Astrocyte of the spinal cord (primary cell): ENCODE measurements around the gene DENND4A.

ENCODE experiments used
- DNase-seq: peaks from one replicate; pipeline ENCODE4 v3.0.0; 2011; ENCODE audit warnings: low read depth, low spot score
- H3K4me3 ChIP-seq: 2 replicates; pipeline ENCODE4 v1.5.1; 2011; ENCODE audit warnings: low read depth, mild to moderate bottlenecking, low read length, moderate library complexity
- CTCF ChIP-seq: IDR thresholded peaks from 2 replicates; pipeline ENCODE4 v1.5.1; 2012; ENCODE audit warnings: low read depth, mild to moderate bottlenecking, low read length, inconsistent platforms
- in situ Hi-C: cut with HindIII; loops from 2 replicates; pipeline ENCODE4 v1.10.0; 2017; ENCODE audit warnings: low sequenced_read_pairs

The DENND4A gene

DNA sequence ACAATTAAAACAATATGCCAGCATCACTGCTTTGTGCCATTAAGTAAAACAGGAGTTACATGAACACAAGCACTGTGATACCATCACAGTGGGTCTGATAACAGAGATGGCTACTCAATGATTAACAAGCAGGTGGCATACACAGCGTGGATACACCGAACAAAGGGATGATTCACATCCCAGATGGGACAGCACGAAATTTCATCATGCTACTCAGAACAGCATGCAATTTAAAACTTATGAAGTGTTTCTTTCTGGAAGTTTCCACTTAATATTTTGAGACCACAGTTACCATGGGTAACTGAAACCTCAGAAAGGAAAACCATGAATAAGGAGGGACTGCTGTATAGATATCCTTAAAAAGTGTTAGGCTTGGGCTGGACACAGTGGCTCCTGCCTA, 125.8 kb downstream of the DENND4A start:
- peak; percentile 63 for DNase-seq
- TF ChIP-seq CTCF: no peak

DNA sequence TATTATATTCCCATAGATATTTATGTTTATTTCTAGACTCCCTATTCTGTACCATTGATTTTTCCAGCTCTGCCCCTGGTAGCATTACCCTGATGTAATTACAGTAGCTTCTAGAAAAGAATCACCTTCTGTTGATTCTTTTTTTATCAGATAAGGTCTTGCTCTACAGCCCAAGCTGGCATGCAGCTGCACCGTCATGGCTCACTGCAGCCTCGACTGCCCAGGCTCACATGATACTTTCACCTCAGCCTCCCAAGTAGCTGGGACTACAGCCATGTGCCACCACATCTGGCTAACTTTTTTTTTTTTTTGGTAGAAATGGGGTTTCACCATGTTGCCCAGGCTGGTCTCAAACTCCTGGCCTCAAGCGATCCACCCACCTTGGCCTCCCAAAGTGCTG, 128.6 kb downstream of the DENND4A start:
- no peak for DNase-seq
- in situ Hi-C loops: no loop called here
- H3K4me3 ChIP-seq: no peak overlapping the region
- no peak for TF ChIP-seq CTCF

More for the DNA sequence above, 125.8 kb downstream of the DENND4A start:
- no peak overlapping the region for H3K4me3 ChIP-seq
- in situ Hi-C loops: no loop called here

GRCh38 chr15:65660927-65661326, 131.2 kb downstream of the DENND4A start:
- no peak overlapping the region for H3K4me3 ChIP-seq
- in situ Hi-C loops: no loop called here
- no peak for TF ChIP-seq CTCF
- no peak for DNase-seq

DNA sequence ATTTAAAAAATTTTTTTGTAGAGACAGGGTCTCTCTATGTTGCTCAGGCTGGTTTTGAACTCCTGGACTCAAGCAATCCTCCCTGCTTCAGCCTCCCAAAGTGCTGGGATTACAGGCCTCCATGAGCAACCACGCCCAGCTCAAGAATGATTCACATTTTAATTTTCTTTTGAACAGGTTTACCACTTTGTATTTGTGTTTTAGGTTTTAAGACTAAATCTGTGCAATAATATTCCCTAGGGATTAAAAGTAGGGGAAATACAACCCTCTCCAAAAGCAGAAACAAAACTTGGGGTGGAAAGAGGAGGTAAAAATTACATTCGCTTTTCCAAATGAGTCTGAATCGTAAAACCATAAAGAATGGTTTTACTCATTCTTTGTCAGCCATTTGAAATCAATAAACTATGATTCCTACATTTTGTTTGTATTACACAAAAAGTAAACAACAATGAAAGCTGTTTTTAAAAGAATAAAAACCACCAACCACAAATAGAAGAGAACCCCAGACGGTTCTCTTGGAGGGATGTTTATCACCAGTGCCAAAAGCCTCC, 132.5 kb downstream of the DENND4A start:
- in situ Hi-C loops: no loop called here
- DNase-seq: no peak
- TF ChIP-seq CTCF: no peak
- no peak overlapping the region for H3K4me3 ChIP-seq

DNA sequence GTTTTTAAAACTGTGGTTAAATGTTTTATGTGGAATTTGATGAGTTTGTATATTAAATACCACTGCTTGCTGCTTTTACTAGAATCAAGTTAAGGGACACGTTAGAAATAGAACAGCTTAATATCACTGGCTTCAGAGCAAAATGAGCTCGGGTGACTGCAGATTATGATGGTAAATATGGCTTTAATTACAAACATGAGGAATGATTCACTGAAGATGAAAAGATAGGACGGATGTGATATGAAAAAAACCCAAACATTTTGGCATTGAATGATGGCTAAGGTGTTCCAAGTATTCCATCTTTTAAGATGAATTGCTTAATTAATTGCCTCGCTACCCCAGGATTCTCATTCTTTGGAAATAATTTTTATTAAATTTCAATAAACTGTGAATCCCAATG, 136.6 kb downstream of the DENND4A start:
- in situ Hi-C loops: no loop called here
- TF ChIP-seq CTCF: no peak
- DNase-seq: no peak
- H3K4me3 ChIP-seq: no peak overlapping the region

DNA sequence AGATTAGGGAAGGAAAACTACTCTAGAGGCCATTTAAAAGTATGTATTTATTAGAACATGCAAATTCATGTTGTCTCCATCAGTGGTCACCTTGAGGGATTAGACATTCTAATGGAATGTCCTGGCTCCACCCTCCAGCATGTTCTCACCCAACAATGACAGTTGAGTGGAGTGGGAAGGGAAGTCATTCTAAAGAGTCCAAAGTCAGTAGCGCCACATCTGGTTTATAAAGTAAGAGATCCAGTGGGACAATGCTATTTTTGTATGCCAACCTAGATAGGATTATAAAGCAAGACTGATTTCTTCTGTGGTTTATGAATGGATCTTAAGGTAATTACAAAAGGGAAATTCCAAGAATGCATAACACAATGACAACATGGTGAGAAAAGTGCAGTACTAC, 137.1 kb downstream of the DENND4A start:
- peak; percentile 32 for DNase-seq
- TF ChIP-seq CTCF: no peak
- H3K4me3 ChIP-seq: no peak overlapping the region
- in situ Hi-C loops: no loop called here
